Kidney epithelial cell (primary cell): Measurements from ENCODE around the gene TNIP1. TPM values are rescaled to one million over a fixed set of nuclear protein-coding genes. Genes with fewer than 3 reads are reported as not detected.

Experiments used
- DNase-seq: peaks from one replicate; pipeline ENCODE4 v3.0.0-alpha.2; 2010; ENCODE audit warnings: low read depth
- H3K27me3 ChIP-seq: 2 replicates; pipeline ENCODE4 v1.6.0; 2011; ENCODE audit warnings: low read length; ENCODE audit not compliant: control insufficient read depth, insufficient read depth
- H3K36me3 ChIP-seq: 2 replicates; pipeline ENCODE4 v1.5.1; 2011; ENCODE audit warnings: low read length; ENCODE audit not compliant: control insufficient read depth, insufficient read depth
- H3K4me3 ChIP-seq: 2 replicates; pipeline ENCODE4 v1.5.1; 2011; ENCODE audit warnings: low read depth, mild to moderate bottlenecking, control low read depth, low read length
- CTCF ChIP-seq: IDR thresholded peaks from 2 replicates; pipeline ENCODE4 v1.5.1; 2011; ENCODE audit warnings: mild to moderate bottlenecking, moderate library complexity, low read length, control low read depth, inconsistent platforms; ENCODE audit not compliant: insufficient read depth, poor library complexity, severe bottlenecking
- total RNA-seq: library from RNA; depleted of rRNA; stranded (reverse); fragments of >200 nt; gene quantifications from 2 replicates; pipeline ENCODE4 v1.2.3, GENCODE V29; 2015

TNIP1 gene
- total RNA-seq, 1 donor from 2014 or later, result 454 TPM

- H3K36me3 ChIP-seq, result peaks cover 2% of the 10 kb centered on the region
- TF ChIP-seq CTCF, result no peak
- H3K4me3 ChIP-seq, result no peak overlapping the region
- H3K27me3 ChIP-seq, result no peaks in the 10 kb centered on the region
- no peak for DNase-seq
Measured at GRCh38 chr5:151076616-151077015, 4.2 kb downstream of the TNIP1 start.

GRCh38 chr5:151075698-151076331 lies 5.0 kb downstream of the TNIP1 start:
- Histone ChIP-seq H3K27me3 (no peaks in the 10 kb centered on the region), H3K36me3 (peaks cover 2% of the 10 kb centered on the region), H3K4me3 (no peak overlapping the region)
- no peak for TF ChIP-seq CTCF
- no peak for DNase-seq

- no peak for TF ChIP-seq CTCF
- no peaks in the 10 kb centered on the region for H3K27me3 ChIP-seq
- DNase-seq, result no peak
- H3K36me3 ChIP-seq, result peaks cover 4% of the 10 kb centered on the region
- no peak overlapping the region for H3K4me3 ChIP-seq
Measured at GRCh38 chr5:151074557-151074956, 6.3 kb downstream of the TNIP1 start.

- Histone ChIP-seq H3K36me3 (peaks cover 4% of the 10 kb centered on the region), H3K4me3 (no peak overlapping the region), H3K27me3 (no peaks in the 10 kb centered on the region)
- no peak for TF ChIP-seq CTCF
- no peak for DNase-seq
Measured at GRCh38 chr5:151073280-151073679, 7.6 kb downstream of the TNIP1 start.

GRCh38 chr5:151072630-151073025 lies 8.2 kb downstream of the TNIP1 start:
- no peak overlapping the region for H3K4me3 ChIP-seq
- TF ChIP-seq CTCF, result no peak
- DNase-seq, result peak; percentile 96
- no peaks in the 10 kb centered on the region for H3K27me3 ChIP-seq
- peaks cover 4% of the 10 kb centered on the region for H3K36me3 ChIP-seq

GRCh38 chr5:151071848-151072629 lies 8.8 kb downstream of the TNIP1 start:
- Histone ChIP-seq H3K4me3 (no peak overlapping the region), H3K27me3 (no peaks in the 10 kb centered on the region), H3K36me3 (peaks cover 4% of the 10 kb centered on the region)
- DNase-seq, result no peak
- TF ChIP-seq CTCF, result no peak
